Upper lobe of left lung (tissue), 6 donors: ENCODE data around the gene PAPOLA. TPM values are rescaled to one million over a fixed set of nuclear protein-coding genes. Genes with fewer than 3 reads are reported as not detected.
A peak's percentile ranks its signal among the peaks of the same experiment; 100 is the strongest.

Source experiments
- ATAC-seq, 2 donors: fragments of 200-7000 bp; cut with Tn5 transposase; one replicate each; pipeline ENCODE4 v1.9.1; 2022; ENCODE audit warnings: mild to moderate bottlenecking in 2 of 2, moderate library complexity in 2 of 2; ENCODE audit not compliant: low FRiP score in 2 of 2
- DNase-seq, 2 donors: peaks; one replicate each; pipeline ENCODE4 v3.0.0-alpha.2; 2019 to 2020
- H3K27ac ChIP-seq, 4 donors: fragments of 200-600 bp; sonication (generic); one replicate each; pipeline ENCODE4 v1.5.1; 2016 to 2019
- H3K27me3 ChIP-seq, 4 donors: fragments of 200-600 bp; sonication (generic); one replicate each; pipeline ENCODE4 v1.5.1; 2017 to 2019
- H3K36me3 ChIP-seq, 4 donors: fragments of 200-600 bp; sonication (generic); one replicate each; pipeline ENCODE4 v1.5.1; 2016 to 2019
- H3K4me1 ChIP-seq, 4 donors: fragments of 200-600 bp; sonication (generic); one replicate each; pipeline ENCODE4 v1.5.1; 2018 to 2019
- H3K4me3 ChIP-seq, 4 donors: fragments of 200-600 bp; sonication (generic); one replicate each; pipeline ENCODE4 v1.5.1; 2017 to 2019; ENCODE audit warnings: mild to moderate bottlenecking in 2 of 4, moderate library complexity in 1 of 4
- H3K9me3 ChIP-seq, 4 donors: fragments of 200-600 bp; sonication (generic); one replicate each; pipeline ENCODE4 v1.5.1; 2018 to 2019
- EP300 ChIP-seq, 4 donors: sonication (generic); formaldehyde crosslinking; IDR thresholded peaks; one replicate each; pipeline ENCODE4 v1.5.1; 2017; ENCODE audit warnings: antibody characterized with exemption in 4 of 4, control low read depth in 2 of 4
- POLR2A ChIP-seq, 4 donors: fragments of 450-650 bp; IDR thresholded peaks; one replicate each; pipeline ENCODE4 v1.5.1; 2016 to 2017; ENCODE audit warnings: antibody characterized with exemption in 4 of 4, mild to moderate bottlenecking in 2 of 4
- POLR2AphosphoS5 ChIP-seq, 2 donors: sonication (generic); formaldehyde crosslinking; IDR thresholded peaks; one replicate each; pipeline ENCODE4 v1.5.1; 2017; ENCODE audit warnings: antibody characterized with exemption in 2 of 2
- WGBS, 2 donors: methylation state at CpG; one replicate each; pipeline ENCODE4 v1.1.5; 2017 to 2018; 5-methylcytosine and 5-hydroxymethylcytosine counted together
- total RNA-seq, 6 donors: library from RNA; depleted of rRNA in 4 of 6; stranded (reverse); fragments of >200 nt in 4 of 6; gene quantifications; one replicate each; pipeline versions ENCODE4 v1.1.0 to v1.2.1, GENCODE V29; 2016 to 2021
- TF ChIP-seq, protein P1 (sequence below), 6 experiments: fragments of 450-650 bp in 4 of 6; fragments of 200-600 bp in 2 of 6; sonication (generic) in 2 of 6; IDR thresholded peaks; one replicate each; pipeline ENCODE4 v1.5.1; 2016 to 2019; ENCODE audit warnings: antibody characterized with exemption in 6 of 6
- donor health status: DM: no; HTN: no; CAD: no; lungs with moderate emphysema.
- donor health status: DM: no; HTN: yes; CAD: no; lungs with severe emphysema.

Gene PAPOLA
- total RNA-seq, 6 donors from 2014 or later: 109 to 210 (median 137) TPM

DNA sequence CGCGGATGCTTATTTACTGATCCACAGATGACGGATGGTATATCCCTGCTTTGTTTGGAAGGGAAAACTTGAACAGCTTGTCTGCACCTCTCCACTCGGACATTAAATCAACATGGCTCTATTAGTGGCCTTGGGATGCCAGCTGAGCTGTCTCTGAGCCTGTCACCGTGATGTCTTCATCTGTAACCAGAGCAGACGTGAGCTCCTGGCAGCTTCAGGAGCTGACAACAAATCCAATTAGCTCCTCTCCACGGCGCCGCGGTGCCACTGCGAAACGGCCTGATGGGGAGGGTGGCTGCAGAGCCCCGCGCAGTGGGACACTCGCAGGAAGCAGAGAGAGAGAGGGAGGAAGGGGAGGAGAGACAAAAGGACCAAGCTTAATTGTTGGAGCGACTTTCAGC, 112.3 kb downstream of the PAPOLA start:
- 34 to 50% methylated on average over 11 to 16 of the region's 16 CpGs for WGBS, 2 donors
- TF ChIP-seq, protein P1, sequence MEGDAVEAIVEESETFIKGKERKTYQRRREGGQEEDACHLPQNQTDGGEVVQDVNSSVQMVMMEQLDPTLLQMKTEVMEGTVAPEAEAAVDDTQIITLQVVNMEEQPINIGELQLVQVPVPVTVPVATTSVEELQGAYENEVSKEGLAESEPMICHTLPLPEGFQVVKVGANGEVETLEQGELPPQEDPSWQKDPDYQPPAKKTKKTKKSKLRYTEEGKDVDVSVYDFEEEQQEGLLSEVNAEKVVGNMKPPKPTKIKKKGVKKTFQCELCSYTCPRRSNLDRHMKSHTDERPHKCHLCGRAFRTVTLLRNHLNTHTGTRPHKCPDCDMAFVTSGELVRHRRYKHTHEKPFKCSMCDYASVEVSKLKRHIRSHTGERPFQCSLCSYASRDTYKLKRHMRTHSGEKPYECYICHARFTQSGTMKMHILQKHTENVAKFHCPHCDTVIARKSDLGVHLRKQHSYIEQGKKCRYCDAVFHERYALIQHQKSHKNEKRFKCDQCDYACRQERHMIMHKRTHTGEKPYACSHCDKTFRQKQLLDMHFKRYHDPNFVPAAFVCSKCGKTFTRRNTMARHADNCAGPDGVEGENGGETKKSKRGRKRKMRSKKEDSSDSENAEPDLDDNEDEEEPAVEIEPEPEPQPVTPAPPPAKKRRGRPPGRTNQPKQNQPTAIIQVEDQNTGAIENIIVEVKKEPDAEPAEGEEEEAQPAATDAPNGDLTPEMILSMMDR (IDR thresholded peaks at IDR 0.05): no peak
- TF ChIP-seq POLR2A (IDR thresholded peaks at IDR 0.05) (no peak), POLR2AphosphoS5 (IDR thresholded peaks at IDR 0.05) (no peak), EP300 (IDR thresholded peaks at IDR 0.05) (no peak)

DNA sequence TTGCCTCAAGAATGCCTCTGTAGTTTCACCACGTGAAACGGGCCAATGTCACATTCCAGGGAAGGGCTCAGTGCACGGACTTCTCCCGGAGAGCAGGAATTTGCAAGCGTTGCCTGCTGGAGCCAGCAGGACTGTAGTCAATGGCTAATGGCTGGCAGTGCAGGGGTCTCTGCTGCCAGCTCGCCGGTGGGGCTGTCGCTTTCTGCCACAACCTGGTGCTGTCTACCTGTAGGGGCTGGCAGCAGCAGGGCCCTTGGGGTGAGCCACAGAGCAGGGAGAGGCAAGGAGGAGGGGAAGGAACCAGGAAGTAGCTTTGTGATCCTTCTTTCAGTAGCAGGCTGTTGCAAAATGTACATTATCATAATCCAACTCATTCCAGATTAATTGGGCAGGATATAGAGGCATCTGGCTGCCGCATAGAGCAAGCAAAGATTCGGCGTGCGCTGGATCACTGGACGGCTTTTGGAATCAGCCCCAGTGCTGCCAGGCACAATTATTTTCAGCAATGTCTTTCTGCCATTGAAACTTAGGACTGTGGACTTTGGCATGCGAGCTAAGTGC, 114.1 kb downstream of the PAPOLA start:
- H3K27ac ChIP-seq: no peak overlapping the region
- WGBS, 2 donors: 66 to 79% methylated on average over 14 of the region's 14 CpGs
- no peaks in the 10 kb centered on the region for H3K36me3 ChIP-seq
- DNase-seq (no peak), ATAC-seq (no peak)
- H3K4me1 ChIP-seq: no peaks in the 10 kb centered on the region
- no peaks in the 10 kb centered on the region for H3K27me3 ChIP-seq
- TF ChIP-seq, protein P1 (IDR thresholded peaks at IDR 0.05): no peak
- no peak for TF ChIP-seq EP300 (IDR thresholded peaks at IDR 0.05)
- TF ChIP-seq POLR2A (IDR thresholded peaks at IDR 0.05): no peak
- no peak for TF ChIP-seq POLR2AphosphoS5 (IDR thresholded peaks at IDR 0.05)
- no peak overlapping the region for H3K4me3 ChIP-seq
- no peaks in the 10 kb centered on the region for H3K9me3 ChIP-seq

More for the DNA sequence above, 112.3 kb downstream of the PAPOLA start:
- Histone ChIP-seq H3K4me1 (no peaks in the 10 kb centered on the region), H3K4me3 (no peak overlapping the region), H3K36me3 (no peaks in the 10 kb centered on the region), H3K27me3 (no peaks in the 10 kb centered on the region), H3K27ac (no peak overlapping the region), H3K9me3 (no peaks in the 10 kb centered on the region)
- DNase-seq (peak in 1 of 2 donors; percentile 68), ATAC-seq (no peak)

Other genes with a start within 250 kb of the PAPOLA start
- under 1 TPM in 3 of 6 donors, not detected in 3; 0.24 to 0.46 (median 0.31) TPM for gene BDKRB1, start 246.2 kb upstream of the PAPOLA start, total RNA-seq
- 10 to 100 TPM; 18.1 to 79.6 (median 20.0) TPM for gene ATG2B, start 139.0 kb upstream of the PAPOLA start, total RNA-seq
- 10 to 100 TPM in 5 of 6 donors, 1 to 10 TPM in 1; 5.4 to 19.6 (median 14.3) TPM for gene GSKIP, start 138.9 kb upstream of the PAPOLA start, total RNA-seq
- 10 to 100 TPM in 3 of 6 donors, 1 to 10 TPM in 3; 3.9 to 44.9 (median 7.6) TPM for gene AK7, start 110.3 kb upstream of the PAPOLA start, total RNA-seq